Rectal smooth muscle tissue (tissue), 1 donor: ENCODE results near the gene SPINDOC.

Source experiments
- H3K27ac ChIP-seq: one replicate; pipeline ENCODE4 v1.7.0; 2013; ENCODE audit warnings: low read depth, low read length, inconsistent platforms
- H3K27me3 ChIP-seq: one replicate; pipeline ENCODE4 v1.7.0; 2013; ENCODE audit warnings: low read length; ENCODE audit not compliant: control insufficient read depth, insufficient read depth
- H3K36me3 ChIP-seq: one replicate; pipeline ENCODE4 v1.7.0; 2013; ENCODE audit warnings: low read length; ENCODE audit not compliant: control insufficient read depth, insufficient read depth
- H3K4me1 ChIP-seq: one replicate; pipeline ENCODE4 v1.7.0; 2013; ENCODE audit warnings: low read length; ENCODE audit not compliant: control insufficient read depth, insufficient read depth
- H3K4me3 ChIP-seq: one replicate; pipeline ENCODE4 v1.7.0; 2013; ENCODE audit warnings: low read length
- H3K9ac ChIP-seq: one replicate; pipeline ENCODE4 v1.7.0; 2013; ENCODE audit warnings: low read length

SPINDOC gene, protein sequence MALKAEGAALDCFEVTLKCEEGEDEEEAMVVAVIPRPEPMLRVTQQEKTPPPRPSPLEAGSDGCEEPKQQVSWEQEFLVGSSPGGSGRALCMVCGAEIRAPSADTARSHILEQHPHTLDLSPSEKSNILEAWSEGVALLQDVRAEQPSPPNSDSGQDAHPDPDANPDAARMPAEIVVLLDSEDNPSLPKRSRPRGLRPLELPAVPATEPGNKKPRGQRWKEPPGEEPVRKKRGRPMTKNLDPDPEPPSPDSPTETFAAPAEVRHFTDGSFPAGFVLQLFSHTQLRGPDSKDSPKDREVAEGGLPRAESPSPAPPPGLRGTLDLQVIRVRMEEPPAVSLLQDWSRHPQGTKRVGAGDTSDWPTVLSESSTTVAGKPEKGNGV

DNA sequence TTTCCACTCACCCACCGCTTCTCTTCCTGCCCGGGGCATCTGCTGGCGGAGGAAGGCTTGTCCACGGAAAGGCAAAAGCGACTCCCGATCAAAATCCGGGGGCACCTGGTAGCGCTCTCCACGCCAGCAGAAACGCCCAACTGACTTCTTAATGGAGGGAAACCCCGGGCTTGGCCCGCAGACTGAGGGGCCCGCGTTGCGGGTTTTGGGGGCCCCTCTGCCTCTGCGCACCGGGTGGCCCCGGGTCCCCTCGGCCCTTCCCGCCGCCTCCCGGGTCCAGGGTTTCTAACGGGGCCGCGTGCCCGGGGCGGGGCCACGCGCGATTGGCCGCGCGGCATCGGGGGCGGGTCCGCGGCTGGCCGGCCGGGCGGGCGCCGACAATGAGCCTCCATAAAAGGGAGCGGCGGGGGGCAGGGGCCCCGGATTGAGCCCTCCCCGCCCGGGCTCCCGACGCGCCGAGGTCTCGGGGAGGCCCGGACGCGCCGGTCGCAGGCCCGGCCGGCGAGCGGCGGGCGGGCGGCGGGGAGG lies at the start of gene SPINDOC:
SPINDOC (plus strand) TSS at position 422 of the 528 bp plus-strand sequence. CDS start 231 bp downstream, outside the sequence.
- Histone ChIP-seq H3K36me3 (peaks cover 9% of the 10 kb centered on the region), H3K4me3 (peak within 1 kb of the TSS; percentile 85), H3K4me1 (peaks cover 15% of the 10 kb centered on the region), H3K27me3 (no peaks in the 10 kb centered on the region), H3K9ac (peak within 1 kb of the TSS; percentile 46), H3K27ac (peak within 1 kb of the TSS; percentile 73)

DNA sequence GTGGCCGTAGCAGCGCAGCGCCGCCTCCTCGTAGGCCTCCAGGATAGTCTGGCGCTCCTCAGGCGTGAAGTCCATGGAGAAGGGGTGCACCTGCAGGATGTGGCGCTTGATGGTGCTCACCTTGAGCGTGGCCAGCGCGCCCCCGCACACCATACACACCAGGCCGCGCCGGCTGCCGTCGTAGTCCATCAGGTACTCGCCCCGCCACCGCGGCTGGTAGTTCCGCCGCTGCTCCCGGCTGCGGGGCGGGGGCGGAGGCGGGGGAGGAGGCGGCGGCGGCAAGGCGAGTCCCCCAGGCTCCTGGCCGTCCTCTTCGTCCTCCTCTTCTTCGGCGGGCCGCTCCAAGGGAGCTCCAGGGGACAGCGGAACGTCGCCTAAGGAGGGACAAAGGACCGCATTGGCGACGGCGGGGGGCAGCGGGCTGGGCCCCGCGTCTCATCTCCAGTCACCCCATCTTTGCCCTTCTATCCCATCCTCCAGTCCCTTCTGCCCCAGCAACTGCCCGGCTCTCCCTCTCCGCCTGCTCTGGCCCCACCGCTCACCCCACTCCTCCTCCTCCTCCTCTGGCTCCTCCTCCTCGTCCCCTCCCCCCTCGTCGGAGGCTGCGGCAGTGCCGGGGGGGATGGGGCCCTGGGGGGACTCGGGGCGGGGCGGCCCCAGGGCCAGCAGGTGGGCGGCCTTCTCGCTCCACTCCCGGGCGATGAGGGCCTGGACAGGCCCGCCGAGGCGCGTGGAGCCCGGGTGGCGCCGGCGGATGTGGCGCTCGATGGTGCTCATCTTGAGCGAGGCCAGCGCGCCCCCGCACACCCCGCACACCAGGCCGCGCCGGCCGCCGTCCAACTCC lies 49.5 kb upstream of the SPINDOC start:
- Histone ChIP-seq H3K4me1 (peaks cover 18% of the 10 kb centered on the region), H3K27ac (peak overlapping the region; percentile 84), H3K27me3 (no peaks in the 10 kb centered on the region), H3K9ac (no peak overlapping the region), H3K36me3 (no peaks in the 10 kb centered on the region), H3K4me3 (peak overlapping the region; percentile 55)

DNA sequence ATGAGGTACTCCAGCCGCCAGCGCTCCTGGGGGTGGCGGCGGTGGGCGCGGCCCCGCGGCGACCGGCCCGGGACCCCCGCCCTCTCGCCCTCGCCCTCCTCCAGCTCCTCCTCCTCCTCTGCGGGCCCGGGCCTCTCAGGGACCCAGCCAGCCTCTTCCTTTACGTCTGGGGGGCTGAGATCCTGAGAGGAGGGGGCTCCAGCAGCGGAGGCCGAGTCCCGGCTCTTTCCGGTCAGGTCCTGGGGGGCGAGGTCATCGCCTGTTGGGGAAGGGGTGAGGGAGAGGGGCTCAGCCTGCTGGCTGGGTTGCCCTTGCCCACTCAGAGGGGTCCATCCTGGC lies 48.9 kb upstream of the SPINDOC start:
- no peaks in the 10 kb centered on the region for H3K36me3 ChIP-seq
- H3K27me3 ChIP-seq = no peaks in the 10 kb centered on the region
- no peak overlapping the region for H3K4me3 ChIP-seq
- H3K27ac ChIP-seq = peak overlapping the region; percentile 84
- no peak overlapping the region for H3K9ac ChIP-seq
- H3K4me1 ChIP-seq = peaks cover 18% of the 10 kb centered on the region

DNA sequence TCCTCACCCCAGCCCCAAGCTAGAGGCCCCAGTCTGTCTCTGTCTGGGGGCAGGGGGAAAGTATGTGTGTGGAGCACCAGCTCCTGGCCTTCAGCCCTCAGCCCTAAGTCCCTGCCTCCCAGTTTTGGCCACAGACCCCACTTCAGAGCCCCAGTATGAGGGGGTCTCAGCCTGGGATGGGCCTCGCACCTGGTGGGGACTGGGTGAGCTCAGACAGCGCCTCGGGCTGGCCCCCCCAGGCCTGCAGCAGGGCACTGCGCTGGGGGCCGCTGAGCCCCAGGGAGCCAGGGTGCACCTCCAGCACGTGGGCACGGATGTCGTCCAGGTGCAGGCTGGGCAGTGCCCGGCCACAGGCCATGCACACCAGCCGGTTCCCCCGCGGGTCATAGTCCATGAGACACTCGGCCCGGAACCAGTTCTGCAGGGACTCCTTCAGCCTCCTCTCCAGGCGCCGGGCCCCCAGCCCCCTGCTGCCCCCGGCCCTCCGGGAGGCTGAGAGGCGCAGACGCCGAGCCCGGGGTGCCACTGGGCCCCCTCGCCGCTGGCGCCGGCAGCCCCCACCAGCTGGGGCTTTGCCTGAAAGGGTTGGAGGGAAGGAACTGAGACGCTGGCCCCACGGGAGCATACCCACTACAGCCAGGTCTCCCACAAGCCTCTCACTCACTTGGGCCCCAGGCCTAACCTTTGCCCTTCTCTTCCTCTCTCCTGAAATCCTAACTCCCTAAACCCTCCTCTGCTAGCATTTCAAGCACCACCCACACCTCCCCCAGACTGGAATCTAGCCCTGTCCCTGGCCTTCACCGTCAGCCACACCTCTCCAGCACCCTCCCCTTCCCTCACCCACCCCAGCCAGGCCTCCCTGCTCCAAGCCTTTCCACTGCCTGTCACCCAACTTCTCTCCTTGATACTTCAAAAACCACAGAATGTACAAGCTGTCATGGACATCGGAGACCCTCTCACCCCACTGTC lies 48.3 kb upstream of the SPINDOC start:
- Histone ChIP-seq H3K4me3 (no peak overlapping the region), H3K36me3 (no peaks in the 10 kb centered on the region), H3K4me1 (peaks cover 18% of the 10 kb centered on the region), H3K9ac (no peak overlapping the region), H3K27ac (peak overlapping the region; percentile 84), H3K27me3 (no peaks in the 10 kb centered on the region)

DNA sequence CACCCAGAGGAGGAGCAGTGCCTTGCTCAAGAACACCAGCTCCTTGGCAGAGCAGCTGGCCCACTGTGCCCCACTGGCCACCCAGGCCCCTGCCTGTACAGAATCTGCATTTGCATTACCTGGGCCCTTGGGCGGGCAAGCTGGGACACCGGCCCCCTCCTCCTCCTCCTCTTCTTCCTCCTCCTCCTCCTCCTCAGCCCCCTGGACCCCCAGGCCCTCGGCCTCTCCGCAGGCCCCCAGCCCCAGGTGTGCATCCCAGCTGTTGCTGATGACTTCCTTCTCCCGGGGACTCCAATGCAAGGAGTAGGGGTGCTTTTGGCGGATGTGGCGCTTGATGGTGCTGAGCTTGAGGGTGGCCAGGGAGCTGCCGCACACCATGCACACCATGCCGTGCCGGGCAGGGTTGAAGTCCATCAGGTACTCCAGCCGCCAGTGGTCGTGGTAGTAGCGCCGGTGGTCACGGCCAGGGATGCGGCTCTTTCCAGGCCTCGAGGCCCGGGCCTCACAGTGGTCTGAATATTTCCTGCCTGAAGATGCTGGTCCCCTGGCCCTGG lies 47.5 kb upstream of the SPINDOC start:
- Histone ChIP-seq H3K4me1 (peaks cover 18% of the 10 kb centered on the region), H3K4me3 (no peak overlapping the region), H3K36me3 (no peaks in the 10 kb centered on the region), H3K9ac (no peak overlapping the region), H3K27ac (no peak overlapping the region), H3K27me3 (no peaks in the 10 kb centered on the region)

DNA sequence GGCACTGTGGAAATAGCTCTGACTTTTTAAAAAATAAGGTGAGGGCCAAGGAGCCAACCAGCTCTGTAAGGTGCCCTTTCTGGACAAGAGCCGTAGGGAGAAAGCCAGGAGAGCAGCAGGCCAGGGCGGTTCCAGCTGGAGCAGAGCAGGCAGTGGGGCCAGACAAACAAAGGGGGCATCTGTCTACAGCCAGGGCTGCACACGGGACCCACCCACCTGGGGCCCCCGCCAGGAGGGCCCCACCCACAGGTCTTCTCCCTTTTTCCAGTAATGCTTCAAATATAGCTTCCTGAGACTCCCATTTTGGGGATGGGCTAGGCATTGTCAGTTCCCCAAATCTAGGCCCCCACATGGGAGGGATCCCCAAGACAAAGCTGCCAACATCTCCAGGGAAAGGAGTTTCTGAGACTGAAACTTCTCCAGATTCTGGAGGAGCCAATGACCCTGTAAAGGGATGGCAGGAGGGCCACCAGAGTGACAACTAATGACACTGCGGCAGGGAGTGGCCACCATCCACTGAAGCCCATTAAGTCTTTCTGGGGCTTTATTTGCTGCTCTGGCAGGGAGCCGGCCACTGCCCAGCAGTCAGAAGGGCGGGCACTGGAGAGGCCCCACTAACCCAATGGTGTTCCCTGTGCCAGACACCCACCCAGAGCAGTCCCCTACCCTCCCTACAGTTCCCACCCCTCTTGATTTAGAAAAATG lies 46.6 kb upstream of the SPINDOC start:
- Histone ChIP-seq H3K9ac (no peak overlapping the region), H3K4me1 (peaks cover 15% of the 10 kb centered on the region), H3K36me3 (no peaks in the 10 kb centered on the region), H3K4me3 (peak overlapping the region; percentile 80), H3K27ac (peak overlapping the region; percentile 68), H3K27me3 (no peaks in the 10 kb centered on the region)

DNA sequence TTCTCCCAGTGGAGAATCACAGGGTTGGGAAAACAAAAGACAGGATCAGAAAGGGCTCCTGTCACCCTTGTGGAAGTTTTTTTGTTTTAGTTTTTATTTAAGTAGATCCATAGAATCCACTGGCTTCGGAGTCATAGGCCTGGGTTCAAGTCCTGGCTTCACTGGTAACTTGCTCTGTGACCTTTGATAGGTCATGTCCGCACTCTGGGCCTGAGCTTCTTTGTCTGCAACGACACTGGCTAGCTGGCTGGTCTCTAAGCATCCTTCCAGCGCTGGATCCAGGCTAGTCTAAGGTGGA lies 46.0 kb upstream of the SPINDOC start:
- Histone ChIP-seq H3K27me3 (no peaks in the 10 kb centered on the region), H3K27ac (peak overlapping the region; percentile 68), H3K9ac (no peak overlapping the region), H3K36me3 (no peaks in the 10 kb centered on the region), H3K4me3 (peak overlapping the region; percentile 80), H3K4me1 (peaks cover 11% of the 10 kb centered on the region)

DNA sequence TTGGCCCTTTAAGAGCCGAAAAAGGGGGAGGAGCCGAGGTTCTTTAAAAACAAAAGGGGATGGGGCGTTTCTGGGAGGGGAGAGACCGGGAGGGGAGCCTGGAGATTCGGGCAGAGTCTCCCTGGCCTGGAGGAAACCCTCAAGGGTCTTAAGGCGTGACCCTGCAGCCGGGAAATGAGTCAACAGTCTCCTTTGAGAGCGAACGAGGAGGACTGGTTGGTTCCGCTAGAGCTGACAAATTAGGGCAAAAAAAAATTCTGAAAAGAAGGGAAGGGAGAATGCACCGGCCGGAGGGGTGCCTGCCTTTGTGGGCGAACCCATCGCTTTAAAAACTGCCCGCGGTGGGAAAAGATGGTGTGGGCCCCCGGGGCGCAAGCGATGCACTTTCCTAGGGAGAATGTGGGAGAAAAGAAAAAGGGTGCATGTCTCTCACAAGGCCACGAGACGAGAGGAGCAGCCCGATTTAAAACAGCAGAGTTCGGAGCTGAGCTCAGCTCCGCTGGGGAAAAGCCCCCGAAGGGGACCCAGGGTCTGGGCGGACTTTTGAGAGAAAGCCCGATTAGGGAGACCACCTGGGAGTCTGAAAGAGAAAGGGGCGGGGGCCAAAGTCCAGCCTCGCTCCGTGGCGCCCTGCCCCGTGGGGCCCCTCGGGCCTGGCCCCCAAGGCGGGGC lies 45.6 kb upstream of the SPINDOC start:
- H3K27ac ChIP-seq = peak overlapping the region; percentile 68
- peak overlapping the region; percentile 8 for H3K9ac ChIP-seq
- peaks cover 9% of the 10 kb centered on the region for H3K4me1 ChIP-seq
- H3K36me3 ChIP-seq = no peaks in the 10 kb centered on the region
- H3K27me3 ChIP-seq = no peaks in the 10 kb centered on the region
- peak overlapping the region; percentile 80 for H3K4me3 ChIP-seq

DNA sequence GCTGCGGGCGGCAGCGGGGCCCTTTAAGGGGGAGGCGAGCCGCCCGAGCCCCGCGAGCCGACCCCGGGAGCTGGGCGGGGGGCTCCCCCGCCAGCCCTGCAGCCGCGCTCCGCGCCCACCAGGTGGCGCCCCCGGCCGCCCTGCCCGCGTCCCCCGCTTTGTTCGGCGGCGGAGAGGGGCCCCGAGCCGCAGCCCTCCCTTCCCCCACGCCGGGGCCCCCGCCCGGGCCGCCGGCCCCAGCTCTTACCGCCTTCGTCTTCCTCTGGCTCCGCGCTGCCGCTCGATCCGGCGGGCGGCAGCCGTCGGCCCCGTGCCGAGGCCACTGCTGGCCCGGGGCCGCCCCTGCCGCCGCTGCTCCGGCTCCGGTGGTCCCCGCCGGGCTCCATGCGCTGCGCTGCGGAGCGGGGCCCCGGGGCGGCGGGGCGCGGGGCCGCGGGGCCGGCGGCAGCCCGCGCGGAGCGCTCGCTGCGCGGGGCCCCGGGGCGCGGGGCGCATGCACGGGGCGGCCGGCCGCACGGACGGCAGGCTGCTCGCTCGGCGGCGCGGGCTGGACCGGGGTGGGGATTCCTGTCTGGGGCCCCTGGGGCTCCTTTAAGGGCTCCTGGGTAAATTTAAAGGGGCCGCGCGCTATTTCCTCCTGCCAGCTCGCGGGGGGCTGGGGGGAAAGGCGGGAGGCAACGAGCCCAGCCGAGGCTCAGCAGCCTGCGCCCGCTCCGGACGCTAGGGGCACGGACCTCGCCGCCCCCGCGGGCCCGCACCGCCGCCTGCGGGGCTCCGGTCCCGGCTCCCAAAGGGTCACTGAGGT lies 44.8 kb upstream of the SPINDOC start, which contains the start of gene ZFTA:
ZFTA (minus strand) TSS at position 539 of the 805 bp plus-strand sequence; CDS start at position 386, 153 bp downstream.
- peak within 1 kb of the TSS; percentile 80 for H3K4me3 ChIP-seq
- peaks cover 9% of the 10 kb centered on the region for H3K4me1 ChIP-seq
- peak within 1 kb of the TSS; percentile 8 for H3K9ac ChIP-seq
- no peaks in the 10 kb centered on the region for H3K27me3 ChIP-seq
- H3K27ac ChIP-seq = peak within 1 kb of the TSS; percentile 70
- H3K36me3 ChIP-seq = no peaks in the 10 kb centered on the region

DNA sequence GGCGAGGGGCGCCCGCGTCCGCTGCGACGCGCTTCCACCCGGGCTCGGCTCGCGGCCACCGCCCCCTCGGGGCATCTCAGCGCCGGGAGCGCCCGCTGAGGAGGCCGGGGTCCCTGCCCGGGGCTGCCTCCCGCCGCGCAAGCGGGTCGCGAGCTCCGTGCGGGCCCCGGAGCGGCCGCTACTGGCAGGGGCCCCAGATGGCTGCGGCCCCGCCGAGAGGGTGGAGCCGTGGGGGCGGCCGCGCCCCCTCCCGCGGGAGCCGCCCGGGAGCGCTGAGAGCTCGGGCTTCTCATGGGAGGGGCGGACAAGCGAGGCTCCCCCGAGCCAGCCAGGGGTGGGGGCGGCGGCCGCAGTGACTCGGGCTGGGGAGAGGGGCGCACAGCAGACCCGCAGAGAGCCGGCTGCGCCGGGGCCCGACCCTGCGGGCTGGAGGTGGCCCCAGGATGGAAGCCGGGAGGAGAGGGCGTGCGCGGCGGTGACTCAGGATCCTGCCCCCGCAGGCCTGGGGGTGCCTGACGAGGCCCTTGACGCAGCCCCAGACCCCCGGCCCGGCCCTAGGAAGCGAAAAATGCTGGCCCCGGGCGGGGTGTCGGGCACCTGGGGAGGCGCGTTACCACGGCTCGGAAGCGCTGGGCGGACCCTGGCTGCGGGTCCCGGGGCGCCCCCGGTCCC lies 44.1 kb upstream of the SPINDOC start:
- Histone ChIP-seq H3K27me3 (no peaks in the 10 kb centered on the region), H3K36me3 (no peaks in the 10 kb centered on the region), H3K4me3 (peak overlapping the region; percentile 68), H3K27ac (peak overlapping the region; percentile 70), H3K9ac (no peak overlapping the region), H3K4me1 (peaks cover 9% of the 10 kb centered on the region)
